Measurements from ENCODE around the gene CHAC1.

The CHAC1 gene

DNA sequence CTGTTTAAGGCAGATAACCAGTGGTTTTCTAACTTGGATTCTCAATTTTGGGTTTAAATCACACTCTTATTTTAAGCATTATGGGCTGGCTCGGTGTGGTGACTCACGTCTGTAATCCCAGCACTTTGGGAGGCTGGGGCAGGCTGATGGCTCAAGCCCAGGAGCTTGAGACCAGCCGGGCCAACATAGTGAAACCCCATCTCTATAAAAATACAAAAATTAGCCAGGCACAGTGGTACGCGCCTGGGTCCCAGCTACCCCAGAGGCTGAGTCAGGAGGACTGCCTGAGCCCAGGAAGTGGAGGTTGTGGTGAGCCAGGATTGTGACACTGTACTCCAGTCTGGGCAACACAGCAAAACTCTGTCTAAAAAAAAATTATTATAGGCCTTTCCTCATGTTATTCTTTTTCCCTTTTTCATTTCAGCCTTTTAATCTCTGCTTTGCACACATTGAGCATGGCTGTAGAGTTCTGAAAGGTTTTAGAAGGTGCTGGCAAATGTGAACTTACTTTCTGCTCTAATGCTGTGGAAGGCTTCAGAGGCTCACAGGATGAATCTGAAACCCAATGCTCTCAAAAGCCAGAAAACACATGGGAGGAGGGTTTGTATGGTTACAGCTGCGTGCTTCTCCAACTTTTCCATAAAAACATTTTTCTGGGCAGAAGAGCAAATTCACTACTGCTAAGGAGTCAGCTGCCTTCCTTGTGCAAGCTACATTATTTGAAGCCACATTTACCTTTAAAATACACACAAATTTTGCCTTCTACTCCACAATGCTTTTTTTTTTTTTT lies 32.5 kb downstream of the CHAC1 start:
- TF ChIP-seq, protein P1, sequence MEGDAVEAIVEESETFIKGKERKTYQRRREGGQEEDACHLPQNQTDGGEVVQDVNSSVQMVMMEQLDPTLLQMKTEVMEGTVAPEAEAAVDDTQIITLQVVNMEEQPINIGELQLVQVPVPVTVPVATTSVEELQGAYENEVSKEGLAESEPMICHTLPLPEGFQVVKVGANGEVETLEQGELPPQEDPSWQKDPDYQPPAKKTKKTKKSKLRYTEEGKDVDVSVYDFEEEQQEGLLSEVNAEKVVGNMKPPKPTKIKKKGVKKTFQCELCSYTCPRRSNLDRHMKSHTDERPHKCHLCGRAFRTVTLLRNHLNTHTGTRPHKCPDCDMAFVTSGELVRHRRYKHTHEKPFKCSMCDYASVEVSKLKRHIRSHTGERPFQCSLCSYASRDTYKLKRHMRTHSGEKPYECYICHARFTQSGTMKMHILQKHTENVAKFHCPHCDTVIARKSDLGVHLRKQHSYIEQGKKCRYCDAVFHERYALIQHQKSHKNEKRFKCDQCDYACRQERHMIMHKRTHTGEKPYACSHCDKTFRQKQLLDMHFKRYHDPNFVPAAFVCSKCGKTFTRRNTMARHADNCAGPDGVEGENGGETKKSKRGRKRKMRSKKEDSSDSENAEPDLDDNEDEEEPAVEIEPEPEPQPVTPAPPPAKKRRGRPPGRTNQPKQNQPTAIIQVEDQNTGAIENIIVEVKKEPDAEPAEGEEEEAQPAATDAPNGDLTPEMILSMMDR (IDR thresholded peaks at IDR 0.05; ENCODE audit: insufficient read depth, low read length, poor library complexity, severe bottlenecking), result no peak
- no peak for TF ChIP-seq EZH2phosphoT487 (conservative IDR thresholded peaks at IDR 0.05; ENCODE audit: low read length)
- no peak overlapping the region for H2AFZ ChIP-seq (ENCODE audit: low read depth, low read length, severe bottlenecking)
- no peaks in the 10 kb centered on the region for H3F3A ChIP-seq (ENCODE audit: insufficient read depth)
- H3K27me3 ChIP-seq (ENCODE audit: low read length), result no peaks in the 10 kb centered on the region
- H4K20me1 ChIP-seq (ENCODE audit: low read depth, low read length), result no peaks in the 10 kb centered on the region
- H3K9me2 ChIP-seq (replicated peaks; ENCODE audit: insufficient read depth, low read length), result no peaks in the 10 kb centered on the region
- no peaks in the 10 kb centered on the region for H3K9me3 ChIP-seq (ENCODE audit: insufficient read depth, low read length)
- H3K4me3 ChIP-seq (ENCODE audit: insufficient read depth, low read length, poor library complexity, severe bottlenecking), result no peak overlapping the region
- no peak overlapping the region for H3K4me2 ChIP-seq (ENCODE audit: low read depth, low read length, poor library complexity, severe bottlenecking)
- no peak overlapping the region for H3K27ac ChIP-seq (ENCODE audit: low read depth, low read length)
- peaks cover 19% of the 10 kb centered on the region; the same call in 1 of the 2 replicates for H3K36me3 ChIP-seq (ENCODE audit: low read length)
- H3K79me2 ChIP-seq (ENCODE audit: insufficient read depth, low read length), result no peaks in the 10 kb centered on the region
- H3K9ac ChIP-seq (ENCODE audit: low read length), result no peak overlapping the region

GRCh38 chr15:40986820-40987219 lies 33.5 kb downstream of the CHAC1 start:
- Histone ChIP-seq H3K4me2 (ENCODE audit: low read depth, low read length, poor library complexity, severe bottlenecking) (no peak overlapping the region), H3K27ac (ENCODE audit: low read depth, low read length) (no peak overlapping the region), H3F3A (ENCODE audit: insufficient read depth) (no peaks in the 10 kb centered on the region), H3K9ac (ENCODE audit: low read length) (no peak overlapping the region), H3K36me3 (ENCODE audit: low read length) (peaks cover 19% of the 10 kb centered on the region; the same call in 1 of the 2 replicates), H4K20me1 (ENCODE audit: low read depth, low read length) (no peaks in the 10 kb centered on the region), H3K4me3 (ENCODE audit: insufficient read depth, low read length, poor library complexity, severe bottlenecking) (no peak overlapping the region), H3K79me2 (ENCODE audit: insufficient read depth, low read length) (no peaks in the 10 kb centered on the region), H3K27me3 (ENCODE audit: low read length) (no peaks in the 10 kb centered on the region), H2AFZ (ENCODE audit: low read depth, low read length, severe bottlenecking) (no peak overlapping the region), H3K9me2 (replicated peaks; ENCODE audit: insufficient read depth, low read length) (no peaks in the 10 kb centered on the region), H3K9me3 (ENCODE audit: insufficient read depth, low read length) (no peaks in the 10 kb centered on the region)
- TF ChIP-seq EZH2phosphoT487 (conservative IDR thresholded peaks at IDR 0.05; ENCODE audit: low read length), result no peak
- TF ChIP-seq, protein P1 (IDR thresholded peaks at IDR 0.05; ENCODE audit: insufficient read depth, low read length, poor library complexity, severe bottlenecking), result no peak

DNA sequence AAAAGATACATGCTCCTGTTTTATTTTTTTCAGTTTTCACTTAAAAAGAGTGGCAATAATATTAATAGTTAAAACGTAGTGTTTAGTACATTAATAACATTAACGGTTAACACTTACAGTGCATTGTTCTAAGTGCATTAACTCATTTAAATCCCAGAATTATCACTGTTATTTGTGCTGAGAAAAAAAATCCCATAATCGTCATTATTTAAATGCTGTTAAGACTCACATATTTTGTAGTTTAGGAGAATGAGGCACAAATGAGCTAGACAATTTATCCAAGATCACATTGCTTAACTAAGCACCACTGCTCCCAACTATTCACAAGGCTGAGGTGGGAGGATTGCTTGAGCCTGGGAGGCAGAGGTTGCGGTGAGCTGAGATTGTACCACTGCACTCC lies 34.9 kb downstream of the CHAC1 start:
- H3K27ac ChIP-seq (ENCODE audit: low read depth, low read length), result no peak overlapping the region
- no peaks in the 10 kb centered on the region for H3K79me2 ChIP-seq (ENCODE audit: insufficient read depth, low read length)
- no peaks in the 10 kb centered on the region for H3K9me3 ChIP-seq (ENCODE audit: insufficient read depth, low read length)
- no peaks in the 10 kb centered on the region for H3K27me3 ChIP-seq (ENCODE audit: low read length)
- no peaks in the 10 kb centered on the region for H3F3A ChIP-seq (ENCODE audit: insufficient read depth)
- no peak overlapping the region for H3K9ac ChIP-seq (ENCODE audit: low read length)
- H3K4me3 ChIP-seq (ENCODE audit: insufficient read depth, low read length, poor library complexity, severe bottlenecking), result no peak overlapping the region
- H3K36me3 ChIP-seq (ENCODE audit: low read length), result peaks cover 18% of the 10 kb centered on the region; the same call in 1 of the 2 replicates
- H3K9me2 ChIP-seq (replicated peaks; ENCODE audit: insufficient read depth, low read length), result no peaks in the 10 kb centered on the region
- H4K20me1 ChIP-seq (ENCODE audit: low read depth, low read length), result no peaks in the 10 kb centered on the region
- no peak overlapping the region for H2AFZ ChIP-seq (ENCODE audit: low read depth, low read length, severe bottlenecking)
- no peak overlapping the region for H3K4me2 ChIP-seq (ENCODE audit: low read depth, low read length, poor library complexity, severe bottlenecking)
- no peak for TF ChIP-seq EZH2phosphoT487 (conservative IDR thresholded peaks at IDR 0.05; ENCODE audit: low read length)
- TF ChIP-seq, protein P1 (IDR thresholded peaks at IDR 0.05; ENCODE audit: insufficient read depth, low read length, poor library complexity, severe bottlenecking), result no peak
